ENCODE measurements around the gene DUS2.

Gene DUS2

GRCh38 chr16:68073902-68074760, 51.0 kb downstream of the DUS2 start:
- H3K27me3 Mint-ChIP-seq = no peaks in the 10 kb centered on the region
- peak overlapping the region; percentile 84 for H3K27ac Mint-ChIP-seq
- peak overlapping the region; percentile 69 for H3K4me3 Mint-ChIP-seq
- no peaks in the 10 kb centered on the region for H3K9me3 Mint-ChIP-seq (ENCODE audit: low read depth)
- H3K36me3 Mint-ChIP-seq = peaks cover 26% of the 10 kb centered on the region
- H3K4me1 Mint-ChIP-seq (ENCODE audit: low read depth) = peaks cover 87% of the 10 kb centered on the region

- H3K36me3 Mint-ChIP-seq = peaks cover 26% of the 10 kb centered on the region
- H3K4me1 Mint-ChIP-seq (ENCODE audit: low read depth) = peaks cover 88% of the 10 kb centered on the region
- no peaks in the 10 kb centered on the region for H3K9me3 Mint-ChIP-seq (ENCODE audit: low read depth)
- no peaks in the 10 kb centered on the region for H3K27me3 Mint-ChIP-seq
- H3K4me3 Mint-ChIP-seq = peak overlapping the region; percentile 69
- H3K27ac Mint-ChIP-seq = peak overlapping the region; percentile 84
These were observed 51.9 kb downstream of the DUS2 start for GRCh38 chr16:68074850-68075555.

GRCh38 chr16:68075980-68076379, 52.9 kb downstream of the DUS2 start:
- Mint-ChIP-seq H3K4me1 (ENCODE audit: low read depth) (peaks cover 88% of the 10 kb centered on the region), H3K4me3 (no peak overlapping the region), H3K9me3 (ENCODE audit: low read depth) (no peaks in the 10 kb centered on the region), H3K36me3 (peaks cover 21% of the 10 kb centered on the region), H3K27ac (peak overlapping the region; percentile 68), H3K27me3 (no peaks in the 10 kb centered on the region)

GRCh38 chr16:68076560-68076959, 53.5 kb downstream of the DUS2 start:
- H3K36me3 Mint-ChIP-seq = peaks cover 20% of the 10 kb centered on the region
- H3K4me1 Mint-ChIP-seq (ENCODE audit: low read depth) = peaks cover 88% of the 10 kb centered on the region
- no peaks in the 10 kb centered on the region for H3K9me3 Mint-ChIP-seq (ENCODE audit: low read depth)
- H3K4me3 Mint-ChIP-seq = no peak overlapping the region
- H3K27me3 Mint-ChIP-seq = no peaks in the 10 kb centered on the region
- peak overlapping the region; percentile 68 for H3K27ac Mint-ChIP-seq

- Mint-ChIP-seq H3K36me3 (peaks cover 16% of the 10 kb centered on the region), H3K9me3 (ENCODE audit: low read depth) (no peaks in the 10 kb centered on the region), H3K4me1 (ENCODE audit: low read depth) (peaks cover 90% of the 10 kb centered on the region), H3K4me3 (peak overlapping the region; percentile 47), H3K27ac (peak overlapping the region; percentile 90), H3K27me3 (no peaks in the 10 kb centered on the region)
These were observed 55.0 kb downstream of the DUS2 start for GRCh38 chr16:68077866-68078700.

DNA sequence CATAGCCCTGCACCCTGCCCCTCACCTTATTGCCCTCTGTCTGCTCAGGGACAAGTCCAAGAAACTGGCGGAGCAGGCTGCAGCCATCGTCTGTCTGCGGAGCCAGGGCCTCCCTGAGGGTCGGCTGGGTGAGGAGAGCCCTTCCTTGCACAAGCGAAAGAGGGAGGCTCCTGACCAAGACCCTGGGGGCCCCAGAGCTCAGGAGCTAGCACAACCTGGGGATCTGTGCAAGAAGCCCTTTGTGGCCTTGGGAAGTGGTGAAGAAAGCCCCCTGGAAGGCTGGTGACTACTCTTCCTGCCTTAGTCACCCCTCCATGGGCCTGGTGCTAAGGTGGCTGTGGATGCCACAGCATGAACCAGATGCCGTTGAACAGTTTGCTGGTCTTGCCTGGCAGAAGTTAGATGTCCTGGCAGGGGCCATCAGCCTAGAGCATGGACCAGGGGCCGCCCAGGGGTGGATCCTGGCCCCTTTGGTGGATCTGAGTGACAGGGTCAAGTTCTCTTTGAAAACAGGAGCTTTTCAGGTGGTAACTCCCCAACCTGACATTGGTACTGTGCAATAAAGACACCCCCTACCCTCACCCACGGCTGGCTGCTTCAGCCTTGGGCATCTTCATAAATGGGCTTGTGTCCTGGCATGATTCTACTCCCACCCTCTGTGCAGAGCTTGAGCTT, 55.8 kb downstream of the DUS2 start:
- H3K9me3 Mint-ChIP-seq (ENCODE audit: low read depth) = no peaks in the 10 kb centered on the region
- H3K36me3 Mint-ChIP-seq = peaks cover 14% of the 10 kb centered on the region
- H3K27ac Mint-ChIP-seq = peak overlapping the region; percentile 90
- peaks cover 93% of the 10 kb centered on the region for H3K4me1 Mint-ChIP-seq (ENCODE audit: low read depth)
- peak overlapping the region; percentile 74 for H3K4me3 Mint-ChIP-seq
- no peaks in the 10 kb centered on the region for H3K27me3 Mint-ChIP-seq

DNA sequence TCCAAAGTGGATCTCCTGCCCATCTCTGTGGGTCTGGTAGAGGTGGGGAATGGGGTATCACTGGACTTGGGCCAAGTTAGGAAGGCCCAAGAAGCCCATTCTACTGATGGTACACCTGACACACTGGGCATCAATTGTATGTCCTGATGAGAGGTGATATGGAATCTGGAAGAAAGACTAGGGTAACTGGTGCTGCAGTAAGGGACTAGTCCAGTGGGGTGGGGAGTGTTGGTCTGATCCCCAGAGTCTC, 56.2 kb downstream of the DUS2 start:
- H3K36me3 Mint-ChIP-seq = peaks cover 11% of the 10 kb centered on the region
- H3K27me3 Mint-ChIP-seq = no peaks in the 10 kb centered on the region
- H3K27ac Mint-ChIP-seq = peak overlapping the region; percentile 90
- peaks cover 93% of the 10 kb centered on the region for H3K4me1 Mint-ChIP-seq (ENCODE audit: low read depth)
- H3K9me3 Mint-ChIP-seq (ENCODE audit: low read depth) = no peaks in the 10 kb centered on the region
- H3K4me3 Mint-ChIP-seq = peak overlapping the region; percentile 74

DNA sequence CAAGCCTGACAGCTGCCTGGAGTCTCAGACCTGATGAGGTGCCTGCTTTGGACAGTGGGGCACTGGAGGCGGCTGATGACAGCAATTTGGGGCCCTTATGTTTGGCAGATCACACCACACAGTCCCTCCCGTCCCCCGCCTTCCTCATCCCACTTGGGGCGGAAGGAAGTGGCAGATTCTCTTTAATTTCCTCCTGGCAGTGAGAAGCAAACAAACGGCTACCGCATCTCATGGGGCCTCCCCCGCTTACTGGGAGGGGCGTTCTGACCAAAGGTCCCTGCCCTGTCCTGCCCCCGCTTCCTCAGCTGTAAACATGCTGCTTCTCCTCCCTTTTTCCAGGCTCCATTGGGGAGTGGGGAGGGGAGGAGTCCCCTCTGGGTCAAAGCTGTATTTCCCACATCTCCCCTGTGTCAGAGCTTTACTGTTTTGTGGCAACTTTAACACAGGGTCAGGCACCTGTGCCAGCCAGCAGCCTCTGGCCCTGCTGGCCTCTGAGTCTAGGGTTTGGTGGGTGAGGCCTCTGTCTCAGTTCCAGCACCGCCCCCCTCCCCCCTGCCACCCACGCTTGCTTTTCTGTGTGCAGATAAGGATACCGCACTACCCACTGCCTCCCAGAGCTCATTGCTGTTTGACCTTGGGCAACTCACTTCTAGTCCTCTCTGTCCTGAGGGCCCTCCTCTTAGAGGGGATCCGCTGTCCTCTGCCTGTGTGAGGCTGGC, 56.7 kb downstream of the DUS2 start:
- Mint-ChIP-seq H3K27me3 (no peaks in the 10 kb centered on the region), H3K9me3 (ENCODE audit: low read depth) (no peaks in the 10 kb centered on the region), H3K4me1 (ENCODE audit: low read depth) (peaks cover 90% of the 10 kb centered on the region), H3K36me3 (peaks cover 7% of the 10 kb centered on the region), H3K4me3 (peak overlapping the region; percentile 74), H3K27ac (peak overlapping the region; percentile 90)

DNA sequence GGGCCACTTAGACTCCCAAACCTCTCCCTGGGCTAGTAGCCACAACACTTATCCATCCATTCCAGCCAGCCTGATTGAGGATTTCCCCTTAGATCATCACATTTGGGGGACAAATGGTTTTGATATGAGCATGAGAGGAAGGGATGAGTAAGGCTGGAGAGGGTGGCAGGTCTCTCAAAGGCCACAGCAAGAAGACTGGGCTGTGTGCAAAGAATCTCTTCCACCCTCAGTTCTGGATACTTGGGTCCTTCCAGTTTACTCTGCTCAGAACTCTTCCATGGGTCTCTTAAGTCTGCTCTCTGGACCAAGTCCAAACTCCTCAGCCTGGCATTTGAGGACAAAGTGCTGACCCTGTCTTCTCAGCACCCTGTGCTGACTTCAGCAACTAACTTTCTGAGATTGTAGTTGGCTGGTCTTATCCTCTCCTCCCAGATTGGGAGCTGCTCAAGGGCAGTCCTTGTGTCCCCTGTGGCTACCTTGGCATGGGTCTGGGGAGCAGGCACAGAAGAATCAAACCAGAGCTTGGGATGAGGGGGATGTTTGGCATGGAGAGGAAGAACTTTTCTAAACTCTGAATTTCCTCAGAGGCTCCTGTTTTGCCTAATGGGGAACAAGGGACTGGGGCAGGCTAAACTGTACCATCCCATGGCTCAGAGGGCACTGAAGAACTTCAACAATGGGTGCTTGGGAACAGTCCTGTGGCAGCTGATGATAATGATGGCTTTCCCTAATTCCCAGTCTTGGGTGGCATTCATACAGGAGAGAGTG, 59.0 kb downstream of the DUS2 start:
- Mint-ChIP-seq H3K4me1 (ENCODE audit: low read depth) (peaks cover 75% of the 10 kb centered on the region), H3K36me3 (peaks cover 7% of the 10 kb centered on the region), H3K9me3 (ENCODE audit: low read depth) (no peaks in the 10 kb centered on the region), H3K4me3 (peak overlapping the region; percentile 56), H3K27ac (peak overlapping the region; percentile 92), H3K27me3 (no peaks in the 10 kb centered on the region)

GRCh38 chr16:68082629-68083238, 59.6 kb downstream of the DUS2 start:
- Mint-ChIP-seq H3K4me1 (ENCODE audit: low read depth) (peaks cover 75% of the 10 kb centered on the region), H3K4me3 (peak overlapping the region; percentile 85), H3K36me3 (peaks cover 7% of the 10 kb centered on the region)

GRCh38 chr16:68083239-68083781, 60.2 kb downstream of the DUS2 start:
- H3K9me3 Mint-ChIP-seq (ENCODE audit: low read depth) = no peaks in the 10 kb centered on the region
- peaks cover 73% of the 10 kb centered on the region for H3K4me1 Mint-ChIP-seq (ENCODE audit: low read depth)
- H3K36me3 Mint-ChIP-seq = peaks cover 3% of the 10 kb centered on the region
- peak overlapping the region; percentile 85 for H3K4me3 Mint-ChIP-seq
- no peaks in the 10 kb centered on the region for H3K27me3 Mint-ChIP-seq
- H3K27ac Mint-ChIP-seq = peak overlapping the region; percentile 92

More at GRCh38 chr16:68082629-68083238, 59.6 kb downstream of the DUS2 start:
- Mint-ChIP-seq H3K9me3 (ENCODE audit: low read depth) (no peaks in the 10 kb centered on the region), H3K27ac (peak overlapping the region; percentile 92), H3K27me3 (no peaks in the 10 kb centered on the region)

DNA sequence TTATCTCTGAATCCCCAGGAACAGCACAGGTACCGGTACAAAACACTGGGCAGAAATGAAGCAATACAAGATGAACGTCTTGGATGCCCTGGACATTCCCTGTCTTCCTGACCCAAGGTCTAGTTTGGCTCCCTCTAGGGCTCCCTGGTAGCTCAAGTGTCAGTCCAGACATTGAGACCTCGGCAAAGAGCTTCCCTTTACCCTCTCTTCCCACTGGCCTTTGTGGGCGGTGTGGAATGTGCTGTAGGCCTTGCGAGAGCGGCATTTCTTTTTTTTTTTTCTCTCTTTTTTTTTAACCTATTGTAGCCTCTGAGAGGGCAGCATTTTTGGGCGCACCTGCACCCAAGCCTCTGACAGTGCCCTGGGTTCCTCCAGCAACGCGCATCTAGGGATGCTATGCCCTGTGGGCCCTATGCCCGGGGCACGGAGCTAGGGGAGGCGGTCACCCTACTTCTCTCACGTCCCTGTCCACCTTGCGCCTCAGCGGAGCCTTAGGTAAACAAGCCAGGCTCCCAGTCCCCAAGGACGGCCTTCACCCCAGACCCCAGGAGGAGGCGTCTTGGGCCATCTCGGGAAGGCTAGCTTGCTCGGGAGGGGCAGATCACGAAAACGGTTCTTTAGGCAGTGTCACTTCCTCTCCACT, 60.9 kb downstream of the DUS2 start:
- H3K9me3 Mint-ChIP-seq (ENCODE audit: low read depth) = no peaks in the 10 kb centered on the region
- H3K36me3 Mint-ChIP-seq = peaks cover 2% of the 10 kb centered on the region
- peaks cover 71% of the 10 kb centered on the region for H3K4me1 Mint-ChIP-seq (ENCODE audit: low read depth)
- H3K27ac Mint-ChIP-seq = peak overlapping the region; percentile 92
- H3K4me3 Mint-ChIP-seq = peak overlapping the region; percentile 85
- no peaks in the 10 kb centered on the region for H3K27me3 Mint-ChIP-seq

Data from activated naive CD8-positive, alpha-beta T cell (primary cell).